PC-3 (cell line): Measurements from ENCODE around the gene MICALL1. TPM values are rescaled to one million over a fixed set of nuclear protein-coding genes. Genes with fewer than 3 reads are reported as not detected.

ENCODE experiments used
- ATAC-seq: fragments of 200-7000 bp; cut with Tn5 transposase; 2 replicates; pipeline ENCODE4 v1.9.1; 2020; ENCODE audit warnings: mild to moderate bottlenecking, moderate library complexity
- BruUV-seq: library from RNA; stranded (reverse); fragments of 400-500 nt; replicated peaks from 2 replicates; lab custom pipeline; 2021; lab: Mats Ljungman, UMichigan
- CTCF ChIA-PET: fragments of 300-600 bp; sonication (Branson Sonifier 250); formaldehyde crosslinking; loops from one replicate; lab custom pipeline; 2022; ENCODE audit warnings: antibody characterized with exemption; lab: Charles Lee
- POLR2A ChIA-PET: fragments of 300-600 bp; sonication (Branson Sonifier 250); formaldehyde crosslinking; loops from one replicate; lab custom pipeline; 2022; ENCODE audit warnings: antibody characterized with exemption; ENCODE audit not compliant: unreplicated experiment; lab: Charles Lee
- DNase-seq: peaks from one replicate; pipeline ENCODE4 v3.0.0-alpha.2; 2015
- H2AFZ ChIP-seq: fragments of 300-600 bp; sonication (generic); 2 replicates; pipeline ENCODE4 v1.6.0; 2016; ENCODE audit warnings: antibody characterized with exemption, low read length
- H3F3A ChIP-seq: fragments of 300-600 bp; sonication (generic); one replicate; pipeline ENCODE4 v1.6.0; 2017; ENCODE audit warnings: antibody characterized with exemption, low read length, control low read depth, mild to moderate bottlenecking; ENCODE audit not compliant: unreplicated experiment
- H3K27ac ChIP-seq: fragments of 300-600 bp; sonication (generic); 2 replicates; pipeline ENCODE4 v1.5.1; 2016; ENCODE audit warnings: mild to moderate bottlenecking, low read length
- H3K27me3 ChIP-seq: fragments of 300-600 bp; sonication (generic); 2 replicates; pipeline ENCODE4 v1.6.1; 2016; ENCODE audit warnings: low read length, mixed read lengths
- H3K36me3 ChIP-seq: fragments of 300-600 bp; sonication (generic); 2 replicates; pipeline ENCODE4 v1.6.1; 2016; ENCODE audit warnings: low read depth, mixed run types, low read length, mixed read lengths
- H3K4me1 ChIP-seq: fragments of 300-600 bp; sonication (generic); 2 replicates; pipeline ENCODE4 v1.5.1; 2016; ENCODE audit warnings: low read length; ENCODE audit not compliant: insufficient read depth
- H3K4me2 ChIP-seq: fragments of 300-600 bp; sonication (generic); 2 replicates; pipeline ENCODE4 v1.6.0; 2016; ENCODE audit warnings: low read length
- H3K4me3 ChIP-seq: fragments of 300-600 bp; sonication (generic); 2 replicates; pipeline ENCODE4 v1.5.1; 2016; ENCODE audit warnings: mild to moderate bottlenecking, low read length, mixed read lengths
- H3K79me2 ChIP-seq: fragments of 300-600 bp; sonication (generic); 2 replicates; pipeline ENCODE4 v1.6.1; 2017; ENCODE audit warnings: low read length, mixed read lengths
- H3K9ac ChIP-seq: fragments of 300-600 bp; sonication (generic); 2 replicates; pipeline ENCODE4 v1.6.0; 2016; ENCODE audit warnings: mild to moderate bottlenecking, low read length
- H3K9me2 ChIP-seq: fragments of 300-600 bp; sonication (generic); replicated peaks from 2 replicates; pipeline ENCODE4 v1.6.1; 2016; ENCODE audit warnings: mixed run types, low read length, mixed read lengths
- H3K9me3 ChIP-seq: fragments of 300-600 bp; sonication (generic); 2 replicates; pipeline ENCODE4 v1.6.1; 2016; ENCODE audit warnings: low read length, mixed read lengths
- H4K20me1 ChIP-seq: fragments of 300-600 bp; sonication (generic); 2 replicates; pipeline ENCODE4 v1.6.1; 2016; ENCODE audit warnings: low read length, mixed read lengths
- CTCF ChIP-seq: fragments of 300-600 bp; sonication (generic); conservative IDR thresholded peaks from 2 replicates; pipeline ENCODE4 v1.5.1; 2017; ENCODE audit warnings: antibody characterized with exemption, low read depth, mild to moderate bottlenecking, low read length
- EZH2 ChIP-seq: fragments of 300-600 bp; sonication (generic); IDR thresholded peaks from one replicate; pipeline ENCODE4 v1.6.1; 2017; ENCODE audit warnings: antibody characterized with exemption, mild to moderate bottlenecking, low read length; ENCODE audit not compliant: unreplicated experiment
- EZH2phosphoT487 ChIP-seq: fragments of 300-600 bp; sonication (generic); IDR thresholded peaks from 2 replicates; pipeline ENCODE4 v1.6.1; 2018; ENCODE audit warnings: mild to moderate bottlenecking, antibody characterized with exemption, low read length, borderline replicate concordance
- intact Hi-C: fragments of 100-400 bp; cut with micrococcal nuclease; formaldehyde crosslinking; loops from 2 replicates; pipeline ENCODE4 v1.9.0; 2023
- total RNA-seq: library from RNA; depleted of rRNA; stranded (reverse); fragments of >200 nt; gene quantifications from 2 replicates; pipeline ENCODE4 v1.2.3, GENCODE V29; 2014

Gene MICALL1
- total RNA-seq, 1 experiment from 2014 or later: 20.1 TPM

DNA sequence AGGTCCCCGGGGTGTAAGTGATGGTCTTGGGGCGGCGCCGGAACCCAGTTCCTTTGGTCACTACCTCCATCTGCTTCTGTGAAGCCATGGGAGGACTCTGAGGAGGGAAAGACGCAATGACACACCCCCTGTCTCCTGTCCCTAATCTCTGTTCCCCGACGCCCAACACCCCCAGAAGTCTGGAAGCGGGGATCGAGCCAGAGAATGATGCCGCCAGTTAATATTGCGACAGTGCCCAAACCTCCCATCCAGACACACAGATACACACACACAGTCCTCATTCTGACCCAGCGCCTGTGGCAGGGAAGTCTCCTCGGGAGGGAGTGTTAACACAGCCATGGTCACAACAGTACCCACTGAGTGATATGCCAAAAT, 47.0 kb downstream of the MICALL1 start:
- TF ChIP-seq EZH2: no peak
- no peak for TF ChIP-seq CTCF
- TF ChIP-seq EZH2phosphoT487: no peak
- Histone ChIP-seq H3F3A (no peaks in the 10 kb centered on the region), H2AFZ (peak overlapping the region; percentile 94), H3K9ac (peak overlapping the region; percentile 96), H3K4me2 (peak overlapping the region; percentile 95), H3K36me3 (peaks cover 6% of the 10 kb centered on the region; the same call in 1 of the 2 replicates), H3K9me3 (no peaks in the 10 kb centered on the region), H3K27ac (no peak overlapping the region), H3K4me1 (peaks cover 5% of the 10 kb centered on the region), H3K4me3 (peak overlapping the region; percentile 96), H3K79me2 (peaks cover 21% of the 10 kb centered on the region), H4K20me1 (no peaks in the 10 kb centered on the region), H3K27me3 (no peaks in the 10 kb centered on the region), H3K9me2 (no peaks in the 10 kb centered on the region)
- ATAC-seq (peak; percentile 53), DNase-seq (no peak)
- TSS peak; percentile 94 for BruUV-seq
- POLR2A ChIA-PET: interaction anchor here (0.7 kb wide), 1 partner anchor 9 kb away, joined by 3 read pairs; no protein-coding TSS in a partner anchor
- CTCF ChIA-PET: no interaction called here
- intact Hi-C loops: no loop called here

DNA sequence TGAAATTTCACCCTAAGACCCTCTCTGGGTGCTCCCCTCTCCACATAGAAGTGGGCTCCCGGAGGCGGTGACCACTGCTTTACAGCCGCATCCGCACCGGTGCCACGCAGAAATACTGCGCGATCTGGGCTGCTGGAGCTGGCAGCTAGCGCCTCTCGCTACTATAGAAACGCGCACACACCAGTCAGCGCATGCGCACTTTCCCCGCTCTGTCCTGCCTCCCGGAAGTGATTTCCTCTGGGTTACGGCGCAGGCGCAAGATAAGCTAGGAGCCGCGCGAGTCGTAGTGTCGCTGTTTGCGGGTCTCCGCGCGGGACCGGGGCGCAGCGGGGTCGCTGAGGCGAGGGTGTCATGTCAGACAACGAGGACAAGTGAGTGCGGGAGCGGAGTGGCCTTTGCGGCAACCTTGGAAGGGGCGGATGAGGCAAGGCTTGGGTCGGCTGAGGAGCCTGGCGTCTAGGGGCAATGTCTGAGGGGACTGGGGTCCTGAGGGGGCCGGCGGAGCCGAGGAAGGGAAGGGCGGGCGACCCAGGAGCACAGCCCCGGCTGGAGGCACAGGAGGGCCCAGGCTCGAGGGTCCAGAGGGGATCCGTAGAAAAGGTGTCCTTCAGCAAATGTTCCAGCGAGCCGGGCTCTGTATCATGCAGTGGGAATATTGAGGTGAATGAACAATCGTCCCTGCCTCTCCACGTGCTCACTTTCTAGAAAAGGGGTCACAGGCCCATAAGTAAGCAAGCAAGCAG, 47.5 kb downstream of the MICALL1 start, which contains the start of the genes C22orf23 and POLR2F:
C22orf23 (minus strand) TSS at position 165 of the 743 bp plus-strand sequence. CDS start 452 bp downstream, outside the sequence.
POLR2F (plus strand) TSS at position 263 of the 743 bp plus-strand sequence; CDS start at position 352, 89 bp downstream.
- ChIA-PET CTCF (interaction anchor here (0.6 to 0.9 kb wide), 3 partner anchors 22 to 258 kb away, joined by 3 to 4 read pairs (median 4); partner anchors contain the start of gene ANKRD54), POLR2A (interaction anchor here (0.6 to 0.7 kb wide), 6 partner anchors 10 to 145 kb away, joined by 3 to 11 read pairs (median 4); partner anchors contain the start of gene ANKRD54)
- Histone ChIP-seq H3K79me2 (peaks cover 21% of the 10 kb centered on the region), H3K9me2 (no peaks in the 10 kb centered on the region), H3K9ac (peak within 1 kb of the TSS; percentile 96), H3K27ac (peak within 1 kb of the TSS; percentile 18), H3K9me3 (no peaks in the 10 kb centered on the region), H3K36me3 (peaks cover 8% of the 10 kb centered on the region; the same call in 1 of the 2 replicates), H3F3A (no peaks in the 10 kb centered on the region), H3K4me3 (peak within 1 kb of the TSS; percentile 96), H3K27me3 (no peaks in the 10 kb centered on the region), H3K4me1 (peaks cover 5% of the 10 kb centered on the region), H4K20me1 (no peaks in the 10 kb centered on the region), H3K4me2 (peak within 1 kb of the TSS; percentile 95), H2AFZ (peak within 1 kb of the TSS; percentile 94)
- BruUV-seq: TSS peak; percentile 67
- intact Hi-C loops: no loop called here
- peak; percentile 86 for ATAC-seq
- TF ChIP-seq EZH2 (no peak), CTCF (no peak), EZH2phosphoT487 (no peak)
- peak; percentile 95 for DNase-seq
